Skeletal muscle tissue (tissue), 4 donors: ENCODE measurements around the gene TNFRSF12A. TPM values are rescaled to one million over a fixed set of nuclear protein-coding genes. Genes with fewer than 3 reads are reported as not detected.
A peak's percentile ranks its signal among the peaks of the same experiment; 100 is the strongest.
"Not testable (repeated sequence)": the region's sequence is repeated elsewhere in the genome, so short reads cannot be mapped to it uniquely, and the experiment has no call there.

ENCODE experiments used
- H3K27ac ChIP-seq: one replicate; pipeline ENCODE4 v1.7.0; 2013; ENCODE audit warnings: mild to moderate bottlenecking, low read depth, low read length, inconsistent platforms
- H3K27me3 ChIP-seq, 3 donors: one replicate each; pipeline ENCODE4 v1.7.0; 2013; ENCODE audit warnings: low read length in 3 of 3; ENCODE audit not compliant: control insufficient read depth in 3 of 3, insufficient read depth in 3 of 3
- H3K36me3 ChIP-seq, 3 donors: one replicate each; pipeline ENCODE4 v1.7.0; 2013; ENCODE audit warnings: low read length in 3 of 3; ENCODE audit not compliant: control insufficient read depth in 3 of 3, insufficient read depth in 3 of 3
- H3K4me1 ChIP-seq, 3 donors: one replicate each; pipeline ENCODE4 v1.7.0; 2013; ENCODE audit warnings: low read length in 3 of 3, mild to moderate bottlenecking in 3 of 3; ENCODE audit not compliant: control insufficient read depth in 3 of 3, insufficient read depth in 3 of 3
- H3K4me3 ChIP-seq, 3 donors: one replicate each; pipeline ENCODE4 v1.7.0; 2013; ENCODE audit warnings: low read length in 3 of 3
- H3K9ac ChIP-seq, 3 donors: one replicate each; pipeline ENCODE4 v1.7.0; 2013; ENCODE audit warnings: low read length in 3 of 3, mild to moderate bottlenecking in 3 of 3, moderate library complexity in 2 of 3, low read depth in 1 of 3
- H3K9me3 ChIP-seq, 3 donors: one replicate each; pipeline ENCODE4 v1.7.0; 2013; ENCODE audit warnings: low read length in 3 of 3; ENCODE audit not compliant: control insufficient read depth in 3 of 3
- total RNA-seq: library from RNA; depleted of rRNA; stranded (reverse); fragments of >200 nt; gene quantifications from one replicate; pipeline ENCODE4 v1.2.3, GENCODE V29; 2014
- donor health status: Osteomylitis.

TNFRSF12A gene
- total RNA-seq, 1 donor from 2014 or later, result 28.7 TPM

- peaks cover 0 to 5% (median 4%) of the 10 kb centered on the region in 3 donors for H3K36me3 ChIP-seq
- H3K9me3 ChIP-seq, result no peaks in the 10 kb centered on the region
- no peak overlapping the region for H3K9ac ChIP-seq
- H3K27me3 ChIP-seq, result peaks cover 2 to 7% (median 3%) of the 10 kb centered on the region in 3 donors
- H3K4me1 ChIP-seq, result peaks cover 8 to 19% (median 14%) of the 10 kb centered on the region in 3 donors
- H3K4me3 ChIP-seq, result no peak overlapping the region
- no peak overlapping the region for H3K27ac ChIP-seq
These were observed 35.0 kb downstream of the TNFRSF12A start for GRCh38 chr16:3054965-3055733.

DNA sequence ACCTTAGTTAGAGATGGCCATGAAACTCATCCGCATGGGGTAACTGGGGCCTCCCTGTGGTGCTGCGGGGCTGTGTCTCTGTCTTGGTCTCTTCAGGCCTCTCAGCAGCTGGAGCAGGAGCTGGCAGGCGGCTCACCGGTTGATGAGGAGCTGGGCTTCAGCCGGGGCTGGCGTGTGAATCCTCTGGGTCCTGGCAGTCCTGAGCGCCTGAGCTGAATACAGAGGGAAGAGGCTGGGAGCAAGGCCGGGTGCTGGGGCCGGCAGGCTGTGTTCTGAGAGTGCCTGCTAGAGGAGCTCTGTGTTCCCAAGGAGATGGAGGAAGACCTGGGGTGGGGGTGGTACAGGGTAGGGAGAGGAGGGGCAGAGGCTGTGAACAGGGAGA, 35.6 kb downstream of the TNFRSF12A start:
- not testable (repeated sequence) for H3K9ac ChIP-seq, H3K9me3 ChIP-seq, H3K27ac ChIP-seq, H3K4me3 ChIP-seq, H3K27me3 ChIP-seq, H3K36me3 ChIP-seq
- peaks cover 14 to 24% (median 19%) of the 10 kb centered on the region in 3 donors for H3K4me1 ChIP-seq

DNA sequence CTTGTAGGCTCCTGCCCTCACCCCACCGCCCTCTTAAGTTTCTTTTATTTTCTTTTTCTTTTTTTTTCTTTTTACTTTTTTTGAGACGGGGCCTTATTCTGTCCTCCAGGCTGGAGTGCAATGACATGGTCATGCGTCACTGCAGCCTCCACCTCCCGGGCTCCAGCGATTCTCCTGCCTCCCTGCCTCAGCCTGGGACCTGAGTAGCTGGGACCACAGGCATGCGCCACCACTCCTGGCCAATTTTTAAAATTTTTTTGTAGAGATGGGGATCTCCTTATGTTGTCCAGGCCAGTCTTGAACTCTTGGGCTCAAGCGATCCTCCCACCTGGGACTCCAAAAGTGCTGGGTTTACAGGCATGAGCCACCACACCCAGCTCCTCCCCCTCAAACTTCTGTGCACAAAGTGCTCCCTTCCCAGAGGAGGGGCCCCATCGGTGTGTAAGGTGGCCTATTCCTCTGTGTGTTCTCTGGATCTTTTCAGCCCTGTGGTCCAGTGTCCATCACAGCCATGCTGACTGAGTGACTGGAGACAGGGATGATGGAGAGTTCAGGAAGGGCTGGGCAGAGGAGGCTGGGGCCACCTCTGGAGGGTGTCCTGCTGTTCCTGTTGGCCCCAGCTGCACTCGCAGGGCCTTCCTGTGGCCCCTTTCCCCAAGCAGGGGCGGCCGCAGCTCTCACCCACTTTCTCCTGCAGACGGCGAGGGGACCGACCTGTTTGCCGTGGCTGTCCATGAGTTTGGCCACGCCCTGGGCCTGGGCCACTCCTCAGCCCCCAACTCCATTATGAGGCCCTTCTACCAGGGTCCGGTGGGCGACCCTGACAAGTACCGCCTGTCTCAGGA, 36.4 kb downstream of the TNFRSF12A start:
- no peaks in the 10 kb centered on the region for H3K9me3 ChIP-seq
- H3K36me3 ChIP-seq, result peaks cover 0 to 5% (median 4%) of the 10 kb centered on the region in 3 donors
- H3K4me3 ChIP-seq, result no peak overlapping the region
- H3K4me1 ChIP-seq, result peaks cover 18 to 31% (median 25%) of the 10 kb centered on the region in 3 donors
- no peak overlapping the region for H3K9ac ChIP-seq
- H3K27ac ChIP-seq, result no peak overlapping the region
- H3K27me3 ChIP-seq, result peaks cover 0 to under 1% (median 0%) of the 10 kb centered on the region in 3 donors

- Histone ChIP-seq H3K9ac (peak overlapping the region in 2 of 3 donors; percentile 8 to 90), H3K36me3 (peaks cover 0 to 5% (median 4%) of the 10 kb centered on the region in 3 donors), H3K27me3 (no peaks in the 10 kb centered on the region), H3K27ac (no peak overlapping the region), H3K9me3 (no peaks in the 10 kb centered on the region), H3K4me1 (peaks cover 23 to 35% (median 27%) of the 10 kb centered on the region in 3 donors), H3K4me3 (no peak overlapping the region)
These were observed 37.3 kb downstream of the TNFRSF12A start for GRCh38 chr16:3057181-3058138.

GRCh38 chr16:3058139-3059030, 38.2 kb downstream of the TNFRSF12A start:
- H3K4me3 ChIP-seq, result peak overlapping the region; percentile 77 to 91 (median 81)
- no peak overlapping the region for H3K27ac ChIP-seq
- no peaks in the 10 kb centered on the region for H3K9me3 ChIP-seq
- peak overlapping the region; percentile 76 to 90 (median 77) for H3K9ac ChIP-seq
- peaks cover 23 to 35% (median 27%) of the 10 kb centered on the region in 3 donors for H3K4me1 ChIP-seq
- peaks cover 0 to 5% (median 4%) of the 10 kb centered on the region in 3 donors for H3K36me3 ChIP-seq
- H3K27me3 ChIP-seq, result no peaks in the 10 kb centered on the region

- peak overlapping the region; percentile 80 for H3K27ac ChIP-seq
- no peaks in the 10 kb centered on the region for H3K27me3 ChIP-seq
- H3K36me3 ChIP-seq, result peaks cover 0 to 4% (median 3%) of the 10 kb centered on the region in 3 donors
- H3K4me1 ChIP-seq, result peaks cover 23 to 35% (median 27%) of the 10 kb centered on the region in 3 donors
- H3K9ac ChIP-seq, result peak overlapping the region; percentile 77 to 90 (median 77)
- no peaks in the 10 kb centered on the region for H3K9me3 ChIP-seq
- H3K4me3 ChIP-seq, result peak overlapping the region; percentile 77 to 91 (median 81)
These were observed 39.0 kb downstream of the TNFRSF12A start for GRCh38 chr16:3059041-3059722.

DNA sequence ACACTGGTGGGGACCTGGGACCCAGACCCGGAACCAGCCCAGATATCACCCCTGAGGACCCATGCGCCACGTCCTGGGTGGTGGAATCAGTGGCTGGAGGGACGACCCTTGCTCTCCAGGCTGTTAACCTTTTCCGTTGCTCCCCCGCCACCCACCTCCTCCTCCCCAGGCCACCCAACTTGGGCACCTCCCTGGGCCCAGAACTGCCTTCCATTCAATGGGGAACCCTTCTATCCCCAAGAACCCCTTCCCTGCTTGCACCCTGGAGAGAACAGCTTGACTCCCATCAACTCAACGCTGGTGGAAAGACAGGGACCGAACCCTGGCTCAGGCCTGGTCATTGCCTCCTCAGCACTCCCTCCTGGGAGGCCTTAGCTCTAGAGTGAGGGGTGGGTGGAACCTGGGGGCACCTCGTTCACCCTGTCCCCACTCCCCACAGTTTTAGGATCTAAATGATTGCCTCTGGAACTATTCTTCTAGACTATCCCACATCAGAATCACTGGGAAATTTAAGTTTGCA, 39.6 kb downstream of the TNFRSF12A start:
- H3K27ac ChIP-seq, result peak overlapping the region; percentile 80
- H3K4me1 ChIP-seq, result peaks cover 24 to 39% (median 32%) of the 10 kb centered on the region in 3 donors
- no peaks in the 10 kb centered on the region for H3K27me3 ChIP-seq
- H3K36me3 ChIP-seq, result peaks cover 0 to 2% (median under 1%) of the 10 kb centered on the region in 3 donors
- peak overlapping the region; percentile 56 to 81 (median 76) for H3K4me3 ChIP-seq
- H3K9me3 ChIP-seq, result no peaks in the 10 kb centered on the region
- peak overlapping the region; percentile 73 to 90 (median 77) for H3K9ac ChIP-seq

GRCh38 chr16:3060339-3061127, 40.4 kb downstream of the TNFRSF12A start:
- Histone ChIP-seq H3K4me1 (peaks cover 32 to 43% (median 39%) of the 10 kb centered on the region in 3 donors), H3K27ac (peak overlapping the region; percentile 80), H3K36me3 (no peaks in the 10 kb centered on the region), H3K4me3 (peak overlapping the region in 2 of 3 donors; percentile 27 to 76), H3K9ac (peak overlapping the region in 2 of 3 donors; percentile 53 to 90), H3K9me3 (no peaks in the 10 kb centered on the region), H3K27me3 (no peaks in the 10 kb centered on the region)
